HL-60 (cell line): ENCODE data around the gene ATMIN.

Experiments used
- DNase-seq, 2 experiments: peaks; one replicate each; pipeline ENCODE4 v3.0.0-alpha.2; 2010 to 2020; ENCODE audit warnings: low read depth in 1 of 2, low spot score in 1 of 2
- H3K27ac ChIP-seq: fragments of 250-450 bp; sonication (Bioruptor Pico); replicated peaks from 2 replicates; pipeline ENCODE4 v1.5.1; 2020; ENCODE audit warnings: mild to moderate bottlenecking, moderate library complexity
- H3K27me3 ChIP-seq: fragments of 250-450 bp; sonication (Bioruptor Pico); 2 replicates; pipeline ENCODE4 v1.5.1; 2021; ENCODE audit warnings: mild to moderate bottlenecking, moderate library complexity; ENCODE audit not compliant: insufficient read depth, poor library complexity, severe bottlenecking
- H3K4me3 ChIP-seq: replicated peaks from 2 replicates; pipeline ENCODE4 v1.5.1; 2011; ENCODE audit warnings: mild to moderate bottlenecking, control low read depth, low read length; ENCODE audit not compliant: insufficient read depth
- CTCF ChIP-seq: IDR thresholded peaks from one replicate; pipeline ENCODE4 v1.5.1; 2011; ENCODE audit warnings: low read length, control low read depth, inconsistent platforms; ENCODE audit not compliant: insufficient read depth
- GABPA ChIP-seq: IDR thresholded peaks from 2 replicates; pipeline ENCODE4 v1.6.1; 2012; ENCODE audit warnings: low read depth
- POLR2AphosphoS5 ChIP-seq: IDR thresholded peaks from 2 replicates; pipeline ENCODE4 v1.6.1; 2012; ENCODE audit warnings: low read depth
- SPI1 ChIP-seq: IDR thresholded peaks from 2 replicates; pipeline ENCODE4 v1.6.1; 2012; ENCODE audit warnings: low read depth, mild to moderate bottlenecking, borderline replicate concordance
- TF ChIP-seq, protein P1 (sequence below): IDR thresholded peaks from 2 replicates; pipeline ENCODE4 v1.6.1; 2012; ENCODE audit warnings: low read depth; ENCODE audit not compliant: insufficient replicate concordance

The ATMIN gene

DNA sequence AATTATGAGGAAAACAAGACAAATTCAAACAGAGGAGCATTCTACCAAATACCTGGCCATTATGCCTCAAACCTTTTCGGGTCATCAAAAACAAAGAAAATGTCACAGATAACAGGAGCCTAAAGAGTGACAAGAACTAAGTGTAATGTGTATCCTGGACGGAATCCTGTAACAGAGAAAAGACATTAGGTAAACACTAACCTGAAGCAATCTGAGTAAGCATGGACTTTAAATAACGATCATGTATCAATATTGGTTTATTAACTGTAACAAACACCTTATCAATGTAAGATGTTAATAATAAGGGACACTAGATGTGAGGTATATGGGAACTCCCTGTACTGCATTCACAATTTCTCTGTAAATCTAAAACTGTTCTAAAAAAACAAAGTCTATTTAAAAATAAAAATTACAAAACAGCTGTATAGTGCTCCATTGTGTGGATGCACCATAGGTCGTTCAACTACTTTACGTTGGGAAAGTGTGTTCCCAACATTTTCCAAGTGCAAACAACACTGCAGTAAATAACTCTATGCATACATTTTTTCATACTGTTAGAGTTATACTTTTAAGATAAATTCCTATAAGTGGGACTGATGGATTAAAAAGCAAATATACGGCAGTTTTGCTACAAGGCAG is 43.7 kb upstream of the ATMIN start:
- DNase-seq: no peak
- TF ChIP-seq SPI1 (no peak), CTCF (no peak), GABPA (no peak), POLR2AphosphoS5 (no peak)
- TF ChIP-seq, protein P1, sequence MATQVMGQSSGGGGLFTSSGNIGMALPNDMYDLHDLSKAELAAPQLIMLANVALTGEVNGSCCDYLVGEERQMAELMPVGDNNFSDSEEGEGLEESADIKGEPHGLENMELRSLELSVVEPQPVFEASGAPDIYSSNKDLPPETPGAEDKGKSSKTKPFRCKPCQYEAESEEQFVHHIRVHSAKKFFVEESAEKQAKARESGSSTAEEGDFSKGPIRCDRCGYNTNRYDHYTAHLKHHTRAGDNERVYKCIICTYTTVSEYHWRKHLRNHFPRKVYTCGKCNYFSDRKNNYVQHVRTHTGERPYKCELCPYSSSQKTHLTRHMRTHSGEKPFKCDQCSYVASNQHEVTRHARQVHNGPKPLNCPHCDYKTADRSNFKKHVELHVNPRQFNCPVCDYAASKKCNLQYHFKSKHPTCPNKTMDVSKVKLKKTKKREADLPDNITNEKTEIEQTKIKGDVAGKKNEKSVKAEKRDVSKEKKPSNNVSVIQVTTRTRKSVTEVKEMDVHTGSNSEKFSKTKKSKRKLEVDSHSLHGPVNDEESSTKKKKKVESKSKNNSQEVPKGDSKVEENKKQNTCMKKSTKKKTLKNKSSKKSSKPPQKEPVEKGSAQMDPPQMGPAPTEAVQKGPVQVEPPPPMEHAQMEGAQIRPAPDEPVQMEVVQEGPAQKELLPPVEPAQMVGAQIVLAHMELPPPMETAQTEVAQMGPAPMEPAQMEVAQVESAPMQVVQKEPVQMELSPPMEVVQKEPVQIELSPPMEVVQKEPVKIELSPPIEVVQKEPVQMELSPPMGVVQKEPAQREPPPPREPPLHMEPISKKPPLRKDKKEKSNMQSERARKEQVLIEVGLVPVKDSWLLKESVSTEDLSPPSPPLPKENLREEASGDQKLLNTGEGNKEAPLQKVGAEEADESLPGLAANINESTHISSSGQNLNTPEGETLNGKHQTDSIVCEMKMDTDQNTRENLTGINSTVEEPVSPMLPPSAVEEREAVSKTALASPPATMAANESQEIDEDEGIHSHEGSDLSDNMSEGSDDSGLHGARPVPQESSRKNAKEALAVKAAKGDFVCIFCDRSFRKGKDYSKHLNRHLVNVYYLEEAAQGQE: no peak
- Histone ChIP-seq H3K27ac (no peak overlapping the region), H3K27me3 (no peaks in the 10 kb centered on the region), H3K4me3 (no peak overlapping the region)

- no peak for DNase-seq
- Histone ChIP-seq H3K4me3 (no peak overlapping the region), H3K27ac (no peak overlapping the region), H3K27me3 (no peaks in the 10 kb centered on the region)
- no peak for TF ChIP-seq GABPA
Observed at GRCh38 chr16:80992676-80993293, 42.9 kb upstream of the ATMIN start.

GRCh38 chr16:80993307-80993706 is 42.3 kb upstream of the ATMIN start:
- no peak for DNase-seq
- Histone ChIP-seq H3K27me3 (no peaks in the 10 kb centered on the region), H3K4me3 (no peak overlapping the region), H3K27ac (no peak overlapping the region)
- TF ChIP-seq SPI1 (no peak), GABPA (no peak), CTCF (no peak), POLR2AphosphoS5 (no peak)
- TF ChIP-seq, protein P1: no peak

- no peaks in the 10 kb centered on the region for H3K27me3 ChIP-seq
- TF ChIP-seq GABPA: no peak
- TF ChIP-seq, protein P1: no peak
- TF ChIP-seq SPI1: no peak
- no peak for TF ChIP-seq POLR2AphosphoS5
- TF ChIP-seq CTCF: no peak
- no peak for DNase-seq
- no peak overlapping the region for H3K27ac ChIP-seq
- no peak overlapping the region for H3K4me3 ChIP-seq
Observed at GRCh38 chr16:80993834-80994233, 41.8 kb upstream of the ATMIN start.
